TTC549 (cell line): ENCODE results near the gene SECISBP2.
"Not testable (repeated sequence)": the region's sequence is repeated elsewhere in the genome, so short reads cannot be mapped to it uniquely, and the experiment has no call there.

Experiments used
- FAIRE-seq: peaks from 2 replicates; lab custom pipeline; 2012; peaks lifted over from hg19 to GRCh38; lab: Jason Lieb, UNC

SECISBP2 gene

DNA sequence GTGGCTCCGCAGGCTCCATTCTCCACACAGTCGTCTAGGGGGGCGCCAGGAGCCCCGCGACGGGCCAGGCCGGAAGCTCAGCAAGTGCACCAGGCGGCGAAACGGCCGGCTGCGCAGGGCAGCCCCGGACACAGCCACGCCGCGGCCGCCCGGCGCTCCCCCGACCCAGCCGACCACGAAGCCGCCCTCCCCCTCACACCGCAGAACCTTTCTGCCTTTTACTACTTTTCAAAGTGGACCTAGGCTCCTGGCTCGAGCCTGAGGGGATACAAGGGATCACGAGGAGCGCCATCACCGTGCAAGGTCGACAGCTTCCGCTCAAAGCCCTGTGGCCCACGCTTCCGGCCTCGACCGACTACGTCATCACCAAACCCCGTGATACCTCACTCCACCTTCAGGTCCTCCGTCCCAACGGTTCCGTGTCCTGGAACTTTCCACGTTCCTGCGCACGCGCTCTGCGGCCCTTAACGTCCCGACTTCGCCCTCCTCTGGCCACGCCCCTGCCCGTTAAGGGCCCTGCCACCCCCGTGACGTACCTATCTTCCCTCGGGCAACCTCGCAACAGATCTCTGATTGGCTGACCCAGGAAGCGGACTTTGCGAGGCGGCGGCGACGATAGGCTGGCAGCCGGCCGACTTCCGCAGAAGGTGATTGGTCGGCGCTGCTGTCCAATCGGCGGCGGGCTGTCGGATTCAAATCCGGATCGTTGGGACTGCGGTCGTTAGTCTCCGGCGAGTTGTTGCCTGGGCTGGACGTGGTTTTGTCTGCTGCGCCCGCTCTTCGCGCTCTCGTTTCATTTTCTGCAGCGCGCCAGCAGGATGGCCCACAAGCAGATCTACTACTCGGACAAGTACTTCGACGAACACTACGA, 7.6 kb upstream of the SECISBP2 start, which contains the start of gene CKS2:
Gene CKS2 (plus strand): TSS at position 721 of the 871 bp plus-strand sequence. CDS start 98 bp downstream, at position 819.
- peak; percentile 97 for FAIRE-seq

- no peak for FAIRE-seq
Measured at GRCh38 chr9:89311346-89312221, 6.7 kb upstream of the SECISBP2 start.

DNA sequence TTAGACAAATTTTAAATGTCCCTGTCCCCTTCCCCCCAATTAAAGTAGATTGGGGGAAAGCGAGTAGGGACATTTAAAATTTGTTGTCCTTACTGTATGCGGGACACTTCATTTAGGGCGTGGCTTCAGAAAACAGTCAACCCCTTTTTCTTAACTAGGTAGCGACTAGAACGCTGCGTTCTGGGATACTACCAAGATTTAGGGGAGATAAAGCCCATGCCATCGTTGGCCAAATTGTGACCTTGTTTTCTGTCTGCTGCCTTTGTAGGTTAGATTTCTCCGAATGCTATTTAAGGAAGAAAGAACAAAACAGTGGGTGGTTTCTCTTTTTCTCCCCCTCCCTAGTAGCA, 6.1 kb upstream of the SECISBP2 start:
- no peak for FAIRE-seq

- no peak for FAIRE-seq
Measured at GRCh38 chr9:89313842-89314241, 4.5 kb upstream of the SECISBP2 start.

GRCh38 chr9:89314955-89315354, 3.3 kb upstream of the SECISBP2 start:
- FAIRE-seq, result no peak

DNA sequence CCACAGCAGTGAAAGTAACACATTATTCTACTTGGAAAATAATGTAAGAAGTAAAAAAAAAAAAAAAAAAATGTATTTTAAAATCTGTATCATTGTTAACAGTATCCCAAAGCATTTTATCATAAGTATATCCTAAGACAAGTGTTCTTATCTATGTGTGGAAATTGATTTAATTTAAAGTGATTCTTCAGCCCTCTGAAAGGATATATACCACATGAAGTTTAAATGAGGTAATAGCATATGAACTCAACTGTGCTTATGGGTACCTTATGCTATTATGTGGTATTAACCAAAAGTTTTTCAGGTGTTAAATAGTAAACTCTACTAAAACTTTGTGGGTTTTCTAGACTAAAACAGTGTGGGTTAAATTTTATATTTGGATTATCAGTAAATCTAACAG, 2.8 kb upstream of the SECISBP2 start:
- FAIRE-seq, result no peak

GRCh38 chr9:89317282-89317681, 1.0 kb upstream of the SECISBP2 start:
- FAIRE-seq, result no peak

- FAIRE-seq, result no peak
Measured at GRCh38 chr9:89319015-89319905, 960 bp downstream of the SECISBP2 start.

DNA sequence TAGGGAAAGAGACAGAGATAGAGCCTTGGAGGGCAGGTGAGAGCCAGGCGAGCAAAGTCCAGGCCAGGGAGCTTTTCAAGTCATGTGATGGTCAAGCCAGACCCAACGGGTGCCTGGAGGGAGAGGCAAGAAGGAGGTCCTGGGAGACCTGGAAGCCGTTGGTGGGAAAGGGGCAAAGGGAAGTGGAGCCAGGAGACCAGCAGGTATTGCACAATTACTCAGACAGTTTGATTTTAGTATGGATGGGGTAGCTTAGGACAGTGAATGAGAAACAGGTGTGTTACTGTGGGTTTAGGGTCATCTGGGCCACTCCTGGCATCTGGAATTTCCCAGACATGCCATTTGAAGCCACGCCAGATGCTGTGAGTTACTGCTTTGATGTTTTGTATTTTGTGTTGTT, 5.1 kb downstream of the SECISBP2 start:
- no peak for FAIRE-seq

DNA sequence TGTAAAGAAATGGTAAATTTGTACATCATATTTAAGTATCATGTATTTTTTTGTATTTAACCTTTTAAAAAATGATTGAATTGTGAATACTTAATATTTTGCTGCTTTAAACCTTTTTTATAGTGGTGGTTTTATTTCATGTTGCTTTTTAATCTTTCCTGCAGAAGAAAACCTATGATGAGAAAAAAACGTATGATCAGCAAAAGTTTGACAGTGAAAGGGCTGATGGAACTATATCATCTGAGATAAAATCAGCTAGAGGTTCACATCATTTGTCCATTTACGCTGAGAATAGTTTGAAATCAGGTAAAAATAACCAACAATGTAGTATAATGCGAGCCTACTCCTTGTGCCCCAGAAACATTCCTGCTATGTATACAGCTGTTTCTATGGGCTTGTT, 7.4 kb downstream of the SECISBP2 start:
- FAIRE-seq, result no peak

DNA sequence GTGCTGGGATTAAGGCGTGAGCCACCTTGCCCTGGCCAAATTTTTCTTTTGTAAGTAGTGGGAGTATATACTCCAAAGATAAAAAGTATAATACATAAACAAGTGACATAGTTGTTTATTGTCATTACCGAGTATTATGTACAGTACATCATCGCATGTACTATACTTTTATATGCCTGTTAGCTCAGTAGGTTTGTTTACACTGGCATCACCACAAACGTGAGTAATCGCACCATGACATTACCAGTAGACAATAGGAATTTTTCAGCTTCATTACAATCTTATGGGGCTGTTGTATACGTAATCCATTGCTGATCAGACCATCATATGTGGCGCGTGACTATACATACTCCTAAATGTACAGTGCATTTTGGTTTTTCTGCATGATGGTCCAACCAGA, 9.8 kb downstream of the SECISBP2 start:
- FAIRE-seq, result no peak

DNA sequence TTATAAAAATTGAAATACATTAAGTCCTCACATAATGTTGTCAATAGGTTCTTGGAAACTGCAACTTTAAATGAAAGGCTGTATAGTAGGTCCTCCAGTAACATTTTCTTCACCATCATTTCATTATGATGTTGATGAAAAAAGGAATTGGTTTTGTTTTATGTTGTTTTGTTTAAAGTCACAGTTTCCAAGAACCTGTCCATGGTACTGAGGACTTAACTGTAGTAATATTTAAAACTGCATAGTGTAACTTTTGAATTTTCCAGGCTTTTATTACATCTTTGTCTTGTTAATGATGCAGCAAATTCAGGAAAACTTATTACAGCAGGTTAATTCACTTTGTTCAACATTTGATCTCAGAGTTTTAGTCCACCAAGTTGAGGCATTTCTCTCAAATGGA, 11.6 kb downstream of the SECISBP2 start:
- no peak for FAIRE-seq

DNA sequence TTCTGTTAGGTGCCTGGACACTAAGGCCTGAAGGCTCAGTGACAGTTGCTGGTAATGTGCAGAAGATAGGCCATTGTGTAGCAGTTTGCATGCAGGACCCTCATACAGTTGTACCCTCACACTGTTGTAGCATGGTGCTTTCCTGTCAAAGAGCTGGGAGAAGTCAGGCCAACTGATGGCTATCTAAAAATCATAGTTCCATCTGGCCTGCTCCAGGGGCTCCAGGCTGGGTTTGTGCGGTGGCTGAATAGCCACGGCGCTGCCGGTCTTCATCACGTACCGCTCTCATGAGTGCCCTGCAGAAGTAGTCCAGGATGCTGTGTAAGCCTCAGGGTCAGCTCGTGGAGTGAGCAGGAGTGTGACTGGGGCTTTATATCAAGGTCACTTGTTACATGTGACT, 12.2 kb downstream of the SECISBP2 start:
- no peak for FAIRE-seq

- no peak for FAIRE-seq
Measured at GRCh38 chr9:89339807-89340206, 21.5 kb downstream of the SECISBP2 start.

GRCh38 chr9:89340332-89340731, 22.0 kb downstream of the SECISBP2 start:
- FAIRE-seq, result no peak

DNA sequence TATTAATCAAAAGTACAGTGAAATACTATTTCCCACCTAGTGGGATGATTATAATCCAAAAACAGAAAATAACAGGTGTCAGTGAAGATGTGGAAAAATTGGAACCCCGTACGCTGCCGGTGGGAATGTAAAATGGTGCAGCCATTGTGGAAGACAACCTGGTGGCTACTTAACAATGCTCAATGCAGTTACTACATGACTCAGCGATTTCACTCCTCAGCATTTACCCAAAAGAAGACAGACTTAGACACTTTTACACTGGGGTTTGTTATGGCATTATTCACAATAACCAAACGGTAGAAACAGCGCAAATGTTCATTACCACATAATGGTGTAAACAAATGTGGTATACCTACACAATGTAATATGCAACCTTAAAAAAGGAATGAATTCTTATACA, 23.9 kb downstream of the SECISBP2 start:
- FAIRE-seq, result no peak

DNA sequence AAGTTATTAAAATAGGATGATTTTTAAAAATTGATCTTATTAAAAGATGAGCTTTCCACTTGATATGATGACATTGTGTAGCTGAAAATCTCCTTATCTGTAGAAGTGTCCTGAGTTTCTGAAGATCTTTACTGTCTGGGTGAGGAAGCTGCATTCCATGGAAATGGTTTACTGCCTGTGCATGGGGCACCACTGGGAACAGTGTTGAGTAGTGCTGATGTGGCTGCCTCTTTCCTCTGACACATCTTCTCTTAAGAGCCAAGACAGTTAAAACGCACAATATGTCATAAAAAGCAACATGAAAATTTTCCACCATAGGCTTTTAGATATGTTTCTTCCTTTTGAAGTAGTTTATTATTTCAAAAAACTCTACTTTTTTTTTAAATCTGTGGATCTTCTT, 24.6 kb downstream of the SECISBP2 start:
- FAIRE-seq, result no peak

GRCh38 chr9:89343812-89344211, 25.5 kb downstream of the SECISBP2 start:
- FAIRE-seq, result not testable (repeated sequence)

GRCh38 chr9:89345476-89345875, 27.2 kb downstream of the SECISBP2 start:
- FAIRE-seq, result no peak

GRCh38 chr9:89346696-89347095, 28.4 kb downstream of the SECISBP2 start:
- FAIRE-seq, result no peak

DNA sequence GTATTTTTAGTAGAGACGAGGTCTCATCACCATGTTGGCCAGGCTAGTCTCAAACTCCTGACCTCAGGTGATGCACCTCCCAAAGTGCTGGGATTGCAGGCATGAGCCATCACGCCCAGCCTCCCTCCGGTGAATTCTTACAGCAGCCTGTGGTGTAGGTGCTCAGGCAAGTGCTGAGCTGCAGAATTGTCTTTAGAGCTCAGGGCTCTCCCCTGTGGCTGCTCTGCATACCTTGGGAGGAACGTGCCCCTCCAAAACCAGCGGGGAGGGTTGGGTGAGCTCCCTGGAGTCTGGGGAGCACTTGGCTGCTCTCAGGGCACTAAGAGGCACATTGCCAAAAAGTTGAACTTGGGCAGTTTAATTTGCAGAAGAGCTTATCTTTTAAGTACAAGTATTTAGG, 29.4 kb downstream of the SECISBP2 start:
- no peak for FAIRE-seq

- no peak for FAIRE-seq
Measured at GRCh38 chr9:89349607-89350006, 31.3 kb downstream of the SECISBP2 start.
